GM23338 (cell line): Measurements from ENCODE around the gene NCKAP5. TPM values are rescaled to one million over a fixed set of nuclear protein-coding genes. Genes with fewer than 3 reads are reported as not detected.

Source experiments
- ATAC-seq: fragments of 200-7000 bp; cut with Tn5 transposase; 3 replicates; pipeline ENCODE4 v1.9.1; 2020
- DNase-seq: peaks from one replicate; pipeline ENCODE4 v3.0.0-alpha.2; 2015; ENCODE audit warnings: low spot score
- H2AFZ ChIP-seq: fragments of 200-600 bp; sonication (generic); 2 replicates; pipeline ENCODE4 v1.8.0; 2016; ENCODE audit warnings: antibody characterized with exemption, mild to moderate bottlenecking, moderate library complexity
- H3F3A ChIP-seq: fragments of 200-600 bp; sonication (generic); replicated peaks from 2 replicates; pipeline ENCODE4 v1.8.0; 2017; ENCODE audit warnings: antibody characterized with exemption, mixed run types, low read depth
- H3K27ac ChIP-seq: fragments of 200-600 bp; sonication (generic); 2 replicates; pipeline ENCODE4 v1.6.1; 2016; ENCODE audit warnings: low read depth
- H3K27me3 ChIP-seq: fragments of 200-600 bp; sonication (generic); 2 replicates; pipeline ENCODE4 v1.8.0; 2016; ENCODE audit warnings: mild to moderate bottlenecking, mixed run types, moderate library complexity; ENCODE audit not compliant: insufficient read depth
- H3K36me3 ChIP-seq: fragments of 200-600 bp; sonication (generic); 2 replicates; pipeline ENCODE4 v1.8.0; 2016; ENCODE audit warnings: mild to moderate bottlenecking; ENCODE audit not compliant: insufficient read depth
- H3K4me1 ChIP-seq: fragments of 200-600 bp; sonication (generic); 2 replicates; pipeline ENCODE4 v1.8.0; 2016; ENCODE audit warnings: mild to moderate bottlenecking, moderate library complexity; ENCODE audit not compliant: insufficient read depth
- H3K4me2 ChIP-seq: fragments of 200-600 bp; sonication (generic); 2 replicates; pipeline ENCODE4 v1.7.1; 2017; ENCODE audit warnings: mixed run types
- H3K4me3 ChIP-seq: fragments of 200-600 bp; sonication (generic); 2 replicates; pipeline ENCODE4 v1.6.1; 2016; ENCODE audit warnings: mixed run types
- H3K79me2 ChIP-seq: fragments of 200-600 bp; sonication (generic); replicated peaks from 2 replicates; pipeline ENCODE4 v1.8.0; 2017; ENCODE audit warnings: mild to moderate bottlenecking; ENCODE audit not compliant: insufficient read depth
- H3K9me2 ChIP-seq: fragments of 200-600 bp; sonication (generic); 2 replicates; pipeline ENCODE4 v1.8.0; 2017; ENCODE audit not compliant: insufficient read depth
- H4K20me1 ChIP-seq: fragments of 200-600 bp; sonication (generic); replicated peaks from 2 replicates; pipeline ENCODE4 v1.8.0; 2017; ENCODE audit warnings: mild to moderate bottlenecking; ENCODE audit not compliant: insufficient read depth
- H3K27ac Mint-ChIP-seq: 2 replicates; pipeline ENCODE4 v1.8.0; 2020; ENCODE audit warnings: inconsistent platforms, mild to moderate bottlenecking, moderate library complexity, mixed read lengths
- H3K27me3 Mint-ChIP-seq: 3 replicates; pipeline ENCODE4 v1.8.0; 2022; ENCODE audit warnings: low read depth, mild to moderate bottlenecking, moderate library complexity, mixed read lengths, inconsistent platforms; ENCODE audit not compliant: insufficient read depth, poor library complexity
- H3K36me3 Mint-ChIP-seq: 3 replicates; pipeline ENCODE4 v1.8.0; 2021; ENCODE audit warnings: low read depth, mild to moderate bottlenecking, inconsistent platforms, moderate library complexity, mixed read lengths
- H3K4me1 Mint-ChIP-seq: 3 replicates; pipeline ENCODE4 v1.8.0; 2020; ENCODE audit warnings: mild to moderate bottlenecking, inconsistent platforms, mixed read lengths
- H3K4me3 Mint-ChIP-seq: 3 replicates; pipeline ENCODE4 v1.8.0; 2021; ENCODE audit warnings: moderate library complexity, mild to moderate bottlenecking, inconsistent platforms, mixed read lengths
- H3K9me3 Mint-ChIP-seq: 3 replicates; pipeline ENCODE4 v1.8.0; 2020; ENCODE audit warnings: moderate library complexity, mild to moderate bottlenecking, inconsistent platforms, mixed read lengths
- CREB1 ChIP-seq: fragments of 250-450 bp; sonication (Bioruptor Pico); IDR thresholded peaks from 2 replicates; pipeline ENCODE4 v1.5.0; 2020; ENCODE audit warnings: low read depth, mild to moderate bottlenecking, moderate library complexity
- ETS1 ChIP-seq: IDR thresholded peaks from 2 replicates; pipeline ENCODE4 v1.6.1; 2016; ENCODE audit warnings: antibody characterized with exemption
- EZH2 ChIP-seq: fragments of 200-600 bp; sonication (generic); IDR thresholded peaks from one replicate; pipeline ENCODE4 v1.8.0; 2017; ENCODE audit warnings: antibody characterized with exemption, mild to moderate bottlenecking, low read depth; ENCODE audit not compliant: unreplicated experiment
- JUNB ChIP-seq: IDR thresholded peaks from one replicate; pipeline ENCODE4 v1.6.1; 2016; ENCODE audit warnings: antibody characterized with exemption; ENCODE audit not compliant: unreplicated experiment
- ZNF114 ChIP-seq: fragments of 250-450 bp; sonication (Bioruptor Pico); IDR thresholded peaks from 2 replicates; pipeline ENCODE4 v1.5.0; 2020; ENCODE audit warnings: mild to moderate bottlenecking, moderate library complexity
- polyA plus RNA-seq: library from polyadenylated mRNA; unstranded; fragments of >200 nt; fragmentation: Nextera tagmentation; extraction: Ambion mirVana; gene quantifications from 2 replicates; pipeline ENCODE4 v1.2.1, GENCODE V29; 2016
- total RNA-seq: library from RNA; depleted of rRNA; stranded (reverse); fragments of >200 nt; shearing (Covaris generic); gene quantifications from 2 replicates; pipeline ENCODE4 v1.2.3, GENCODE V29; 2014
- TF ChIP-seq, protein P1 (sequence below): fragments of 250-450 bp; sonication (Bioruptor Pico); IDR thresholded peaks from 2 replicates; pipeline ENCODE4 v1.5.0; 2020; ENCODE audit warnings: mild to moderate bottlenecking, moderate library complexity

Gene NCKAP5
- total and polyA plus RNA-seq, 2 experiments from 2014 or later = 0.34 to 0.73 TPM

DNA sequence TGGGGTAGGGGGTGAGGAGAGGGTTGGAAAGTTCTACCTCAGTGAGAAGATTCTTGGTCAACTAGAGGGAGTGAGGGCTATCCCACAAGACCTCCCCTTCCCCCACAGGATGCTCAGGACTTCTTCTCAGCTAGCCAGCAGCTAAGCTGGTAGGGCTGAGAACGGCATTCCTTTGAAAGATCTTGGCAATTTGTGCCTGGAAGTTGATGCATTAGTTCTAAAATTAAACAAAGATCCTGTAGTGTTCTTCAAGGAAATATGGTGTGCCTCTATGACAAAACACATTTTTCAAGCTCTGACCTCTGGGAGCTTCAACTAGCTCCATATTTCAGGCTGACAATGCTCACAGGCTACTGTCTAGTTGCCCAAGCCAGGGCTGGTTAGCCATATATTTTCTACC lies 900.6 kb downstream of the NCKAP5 start (continued):
- TF ChIP-seq, protein P1, sequence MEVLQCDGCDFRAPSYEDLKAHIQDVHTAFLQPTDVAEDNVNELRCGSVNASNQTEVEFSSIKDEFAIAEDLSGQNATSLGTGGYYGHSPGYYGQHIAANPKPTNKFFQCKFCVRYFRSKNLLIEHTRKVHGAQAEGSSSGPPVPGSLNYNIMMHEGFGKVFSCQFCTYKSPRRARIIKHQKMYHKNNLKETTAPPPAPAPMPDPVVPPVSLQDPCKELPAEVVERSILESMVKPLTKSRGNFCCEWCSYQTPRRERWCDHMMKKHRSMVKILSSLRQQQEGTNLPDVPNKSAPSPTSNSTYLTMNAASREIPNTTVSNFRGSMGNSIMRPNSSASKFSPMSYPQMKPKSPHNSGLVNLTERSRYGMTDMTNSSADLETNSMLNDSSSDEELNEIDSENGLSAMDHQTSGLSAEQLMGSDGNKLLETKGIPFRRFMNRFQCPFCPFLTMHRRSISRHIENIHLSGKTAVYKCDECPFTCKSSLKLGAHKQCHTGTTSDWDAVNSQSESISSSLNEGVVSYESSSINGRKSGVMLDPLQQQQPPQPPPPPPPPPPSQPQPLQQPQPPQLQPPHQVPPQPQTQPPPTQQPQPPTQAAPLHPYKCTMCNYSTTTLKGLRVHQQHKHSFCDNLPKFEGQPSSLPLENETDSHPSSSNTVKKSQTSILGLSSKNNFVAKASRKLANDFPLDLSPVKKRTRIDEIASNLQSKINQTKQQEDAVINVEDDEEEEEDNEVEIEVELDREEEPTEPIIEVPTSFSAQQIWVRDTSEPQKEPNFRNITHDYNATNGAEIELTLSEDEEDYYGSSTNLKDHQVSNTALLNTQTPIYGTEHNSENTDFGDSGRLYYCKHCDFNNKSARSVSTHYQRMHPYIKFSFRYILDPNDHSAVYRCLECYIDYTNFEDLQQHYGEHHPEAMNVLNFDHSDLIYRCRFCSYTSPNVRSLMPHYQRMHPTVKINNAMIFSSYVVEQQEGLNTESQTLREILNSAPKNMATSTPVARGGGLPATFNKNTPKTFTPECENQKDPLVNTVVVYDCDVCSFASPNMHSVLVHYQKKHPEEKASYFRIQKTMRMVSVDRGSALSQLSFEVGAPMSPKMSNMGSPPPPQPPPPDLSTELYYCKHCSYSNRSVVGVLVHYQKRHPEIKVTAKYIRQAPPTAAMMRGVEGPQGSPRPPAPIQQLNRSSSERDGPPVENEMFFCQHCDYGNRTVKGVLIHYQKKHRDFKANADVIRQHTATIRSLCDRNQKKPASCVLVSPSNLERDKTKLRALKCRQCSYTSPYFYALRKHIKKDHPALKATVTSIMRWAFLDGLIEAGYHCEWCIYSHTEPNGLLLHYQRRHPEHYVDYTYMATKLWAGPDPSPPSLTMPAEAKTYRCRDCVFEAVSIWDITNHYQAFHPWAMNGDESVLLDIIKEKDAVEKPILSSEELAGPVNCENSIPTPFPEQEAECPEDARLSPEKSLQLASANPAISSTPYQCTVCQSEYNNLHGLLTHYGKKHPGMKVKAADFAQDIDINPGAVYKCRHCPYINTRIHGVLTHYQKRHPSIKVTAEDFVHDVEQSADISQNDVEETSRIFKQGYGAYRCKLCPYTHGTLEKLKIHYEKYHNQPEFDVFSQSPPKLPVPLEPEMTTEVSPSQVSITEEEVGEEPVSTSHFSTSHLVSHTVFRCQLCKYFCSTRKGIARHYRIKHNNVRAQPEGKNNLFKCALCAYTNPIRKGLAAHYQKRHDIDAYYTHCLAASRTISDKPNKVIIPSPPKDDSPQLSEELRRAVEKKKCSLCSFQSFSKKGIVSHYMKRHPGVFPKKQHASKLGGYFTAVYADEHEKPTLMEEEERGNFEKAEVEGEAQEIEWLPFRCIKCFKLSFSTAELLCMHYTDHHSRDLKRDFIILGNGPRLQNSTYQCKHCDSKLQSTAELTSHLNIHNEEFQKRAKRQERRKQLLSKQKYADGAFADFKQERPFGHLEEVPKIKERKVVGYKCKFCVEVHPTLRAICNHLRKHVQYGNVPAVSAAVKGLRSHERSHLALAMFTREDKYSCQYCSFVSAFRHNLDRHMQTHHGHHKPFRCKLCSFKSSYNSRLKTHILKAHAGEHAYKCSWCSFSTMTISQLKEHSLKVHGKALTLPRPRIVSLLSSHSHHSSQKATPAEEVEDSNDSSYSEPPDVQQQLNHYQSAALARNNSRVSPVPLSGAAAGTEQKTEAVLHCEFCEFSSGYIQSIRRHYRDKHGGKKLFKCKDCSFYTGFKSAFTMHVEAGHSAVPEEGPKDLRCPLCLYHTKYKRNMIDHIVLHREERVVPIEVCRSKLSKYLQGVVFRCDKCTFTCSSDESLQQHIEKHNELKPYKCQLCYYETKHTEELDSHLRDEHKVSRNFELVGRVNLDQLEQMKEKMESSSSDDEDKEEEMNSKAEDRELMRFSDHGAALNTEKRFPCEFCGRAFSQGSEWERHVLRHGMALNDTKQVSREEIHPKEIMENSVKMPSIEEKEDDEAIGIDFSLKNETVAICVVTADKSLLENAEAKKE (CRISPR knock-in tag) = no peak

- no peak overlapping the region for H2AFZ ChIP-seq
- Mint-ChIP-seq H3K27me3 (peaks cover 31% of the 10 kb centered on the region), H3K4me1 (peaks cover 12% of the 10 kb centered on the region), H3K27ac (no peak overlapping the region), H3K9me3 (no peaks in the 10 kb centered on the region), H3K4me3 (no peak overlapping the region), H3K36me3 (no peaks in the 10 kb centered on the region)
- H3K4me2 ChIP-seq = no peak overlapping the region
- ATAC-seq (no peak), DNase-seq (no peak)
- H3K4me3 ChIP-seq = no peak overlapping the region
- no peaks in the 10 kb centered on the region for H3K79me2 ChIP-seq
- peaks cover 6% of the 10 kb centered on the region; the same call in 1 of the 2 replicates for H3K9me2 ChIP-seq
- no peaks in the 10 kb centered on the region for H4K20me1 ChIP-seq
- no peaks in the 10 kb centered on the region for H3F3A ChIP-seq
- no peaks in the 10 kb centered on the region for H3K36me3 ChIP-seq
- no peak overlapping the region for H3K27ac ChIP-seq
- H3K4me1 ChIP-seq = peaks cover 16% of the 10 kb centered on the region
- peaks cover 48% of the 10 kb centered on the region for H3K27me3 ChIP-seq
- TF ChIP-seq CREB1 (CRISPR knock-in tag) = no peak
- no peak for TF ChIP-seq ETS1
- no peak for TF ChIP-seq EZH2
- TF ChIP-seq, protein P1 (CRISPR knock-in tag) = no peak
- TF ChIP-seq ZNF114 (CRISPR knock-in tag) = no peak
- no peak for TF ChIP-seq JUNB
Observed at GRCh38 chr2:132665401-132666140, 902.7 kb downstream of the NCKAP5 start.
